ENCODE measurements around the gene TP63.

GRCh38 chr3:189673535-189673934 lies 42.3 kb downstream of the TP63 start:
- no peak for TF ChIP-seq CTCF (IDR thresholded peaks at IDR 0.05)
- no peak for TF ChIP-seq POLR2AphosphoS5 (IDR thresholded peaks at IDR 0.05)
- no peak for TF ChIP-seq POLR2A (IDR thresholded peaks at IDR 0.05)
- no peak for TF ChIP-seq EP300 (IDR thresholded peaks at IDR 0.05)

Data from sigmoid colon (tissue), 4 donors.